Measurements from ENCODE around the gene CAMK2G. TPM values are rescaled to one million over a fixed set of nuclear protein-coding genes. Genes with fewer than 3 reads are reported as not detected.
A peak's percentile ranks its signal among the peaks of the same experiment; 100 is the strongest.
"Not testable (repeated sequence)": the region's sequence is repeated elsewhere in the genome, so short reads cannot be mapped to it uniquely, and the experiment has no call there.

The CAMK2G gene
- total RNA-seq, result 18.9 TPM

DNA sequence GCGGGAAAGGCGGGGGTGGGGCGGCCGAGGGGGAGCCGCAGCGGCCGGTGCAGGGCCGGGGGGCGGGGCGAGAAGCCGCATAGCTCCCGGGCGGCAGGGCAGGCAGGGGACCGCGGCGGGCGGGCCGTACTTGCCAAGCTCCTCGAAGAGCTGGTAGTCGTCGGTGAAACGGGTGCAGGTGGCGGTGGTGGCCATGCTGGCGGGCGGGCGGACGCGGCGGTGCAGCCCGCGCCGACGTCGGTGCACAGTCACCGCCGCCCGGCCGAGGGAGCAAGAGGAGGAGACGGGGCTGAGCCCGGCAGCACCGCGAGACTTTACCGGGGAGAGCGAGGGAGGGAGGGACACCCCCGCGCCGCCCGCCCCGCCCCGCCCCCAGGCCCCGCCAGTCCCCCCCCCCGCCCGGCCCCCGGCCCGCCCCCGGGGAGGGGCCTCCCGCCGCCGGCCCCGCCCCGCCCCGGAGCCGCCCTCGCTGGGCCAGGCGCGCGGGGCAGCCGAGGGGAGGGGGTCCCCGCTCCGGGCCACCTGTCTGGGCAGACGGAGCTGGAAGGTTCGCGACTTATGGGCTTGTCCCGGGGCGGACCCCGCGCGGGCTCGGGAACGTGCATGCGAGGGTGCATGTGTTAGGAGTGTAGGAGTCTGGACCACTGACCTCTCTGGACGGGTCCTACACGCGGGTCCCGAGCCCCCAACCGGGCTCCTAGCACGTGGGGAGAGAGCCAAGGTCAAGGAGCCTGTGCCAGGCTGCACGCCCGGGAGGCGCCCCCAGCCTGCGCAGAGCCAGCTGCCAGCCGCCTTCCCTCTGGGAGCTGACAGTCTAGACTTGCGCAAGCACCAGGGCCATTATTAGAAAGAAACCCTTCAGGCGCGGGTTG, at the start of gene CAMK2G:
Gene CAMK2G (minus strand): TSS at position 289 of the 872 bp plus-strand sequence. CDS start 94 bp downstream, at position 195.
- ATAC-seq, result peak; percentile 80

DNA sequence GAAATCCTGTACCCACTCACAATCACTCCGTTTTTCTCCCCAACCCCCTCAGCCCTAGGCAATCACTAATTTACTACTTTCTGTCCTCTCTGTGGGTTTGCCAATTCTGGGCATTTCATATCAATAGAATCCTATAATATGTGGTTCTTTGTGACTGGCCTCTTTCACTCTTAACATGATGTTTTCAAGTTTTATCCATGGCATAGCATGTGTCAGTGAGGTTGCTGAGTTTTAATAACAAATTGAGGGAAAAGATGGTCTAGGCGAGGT, 48.4 kb upstream of the CAMK2G start:
- no peak for ATAC-seq

DNA sequence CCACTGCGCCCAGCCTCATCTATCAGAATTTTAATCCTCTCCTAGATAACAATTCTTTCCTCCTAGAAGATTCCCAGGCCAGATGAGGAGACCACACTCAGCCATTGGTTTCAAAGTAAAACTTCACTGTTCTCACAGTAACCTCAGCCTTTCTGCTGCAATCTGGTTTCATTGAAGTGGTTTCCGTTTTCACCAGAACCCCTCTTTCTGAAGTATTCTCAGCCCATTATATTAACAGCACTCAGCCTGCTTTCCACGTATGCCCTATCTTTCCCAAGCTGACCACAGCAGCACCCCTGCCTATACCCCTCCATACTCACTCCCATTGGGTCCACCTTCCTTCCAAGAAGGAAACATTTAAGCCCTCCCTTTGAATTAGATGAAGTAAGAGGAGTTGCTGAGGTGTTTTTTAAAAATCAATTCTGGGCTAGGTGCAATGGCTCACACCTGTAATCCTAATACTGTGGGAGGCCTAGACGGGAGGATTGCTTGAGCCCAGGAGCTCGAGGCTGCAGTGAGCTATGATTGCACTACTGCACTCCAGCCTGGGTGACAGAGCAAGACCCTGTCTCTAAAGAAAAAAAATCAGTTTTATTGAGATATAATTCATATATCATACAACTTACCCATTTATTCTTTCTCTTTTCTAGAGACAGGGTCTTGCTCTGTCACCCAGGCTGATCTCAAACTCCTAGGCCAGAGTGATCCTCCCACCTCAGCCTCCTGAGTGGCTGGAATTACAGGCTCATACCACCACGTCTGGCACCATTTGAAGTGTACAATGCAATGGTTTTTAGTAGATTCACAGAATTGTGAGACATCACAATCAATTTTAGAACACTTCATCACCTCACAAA, 47.9 kb upstream of the CAMK2G start:
- ATAC-seq, result no peak

DNA sequence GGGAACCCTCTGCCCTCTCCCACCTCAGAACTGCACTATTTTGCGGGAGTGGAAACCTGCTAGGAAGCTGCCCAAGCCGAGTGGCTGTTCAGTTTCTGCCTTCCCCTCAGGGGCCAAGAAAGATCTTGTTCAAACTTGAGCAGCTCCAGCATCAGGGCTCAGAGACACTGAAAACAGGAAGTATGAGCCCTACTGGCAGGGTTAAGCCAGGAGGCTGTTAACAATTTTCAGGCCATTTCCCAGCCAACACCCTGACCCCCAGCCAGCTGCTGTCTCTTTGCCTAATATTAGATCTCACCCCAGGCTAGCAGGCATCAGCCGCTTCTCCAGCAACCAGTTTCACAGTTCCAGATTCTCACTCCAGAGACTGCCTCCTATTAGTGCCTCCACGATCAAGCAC, 45.7 kb upstream of the CAMK2G start:
- peak; percentile 91 for ATAC-seq

DNA sequence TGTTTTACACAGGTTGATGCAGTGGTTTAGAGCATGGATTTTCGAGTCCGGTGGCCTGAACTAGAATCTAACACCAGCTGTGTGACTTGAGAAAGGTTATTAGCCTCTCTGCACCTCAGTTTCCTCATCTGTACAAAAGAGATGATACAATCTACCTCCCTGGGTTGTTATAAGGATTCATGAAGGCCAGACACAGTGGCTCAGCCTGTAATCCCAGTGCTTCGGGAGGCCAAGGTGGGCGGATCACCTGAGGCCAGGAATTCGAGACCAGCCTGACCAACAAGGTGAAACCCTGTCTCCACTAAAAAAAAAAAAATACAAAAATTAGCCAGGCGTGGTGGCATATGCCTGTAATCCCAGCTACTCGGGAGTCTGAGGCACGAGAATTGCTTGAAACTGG, 45.1 kb upstream of the CAMK2G start:
- not testable (repeated sequence) for ATAC-seq

DNA sequence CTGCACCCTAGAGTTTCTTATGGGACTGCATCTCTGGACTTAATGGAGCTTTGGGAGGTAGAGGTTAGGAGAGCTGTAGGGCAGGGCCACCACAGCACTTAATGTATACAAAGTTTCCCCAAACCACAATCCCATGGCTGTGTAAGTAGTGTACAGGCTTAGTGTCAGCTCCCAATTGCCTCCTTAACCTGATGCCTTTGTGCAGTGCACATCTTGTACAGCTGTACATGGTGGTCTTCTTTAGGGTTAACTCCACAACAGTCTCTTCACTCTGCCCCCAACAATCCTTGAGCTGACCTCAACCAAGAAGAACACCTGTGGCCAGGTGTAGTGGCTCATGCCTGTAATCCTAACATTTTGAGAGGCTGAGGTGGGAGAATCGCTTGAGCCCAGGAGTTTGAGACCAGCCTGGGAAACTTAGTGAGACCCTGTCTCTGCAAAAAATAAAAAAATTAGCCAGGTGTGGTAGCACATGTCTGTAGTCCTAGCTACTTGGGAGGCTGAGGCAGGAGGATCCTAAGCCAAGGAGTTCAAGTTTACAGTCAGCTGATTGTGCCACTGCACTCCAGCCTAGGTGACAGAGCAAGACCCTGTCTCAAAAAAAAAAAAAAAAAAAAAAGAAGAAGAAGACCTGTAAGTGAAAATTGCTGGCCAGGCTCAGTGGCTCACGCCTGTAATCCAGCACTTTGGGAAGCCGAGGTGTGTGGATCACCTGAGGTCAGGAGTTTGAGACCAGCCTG, 43.4 kb upstream of the CAMK2G start:
- ATAC-seq, result no peak

DNA sequence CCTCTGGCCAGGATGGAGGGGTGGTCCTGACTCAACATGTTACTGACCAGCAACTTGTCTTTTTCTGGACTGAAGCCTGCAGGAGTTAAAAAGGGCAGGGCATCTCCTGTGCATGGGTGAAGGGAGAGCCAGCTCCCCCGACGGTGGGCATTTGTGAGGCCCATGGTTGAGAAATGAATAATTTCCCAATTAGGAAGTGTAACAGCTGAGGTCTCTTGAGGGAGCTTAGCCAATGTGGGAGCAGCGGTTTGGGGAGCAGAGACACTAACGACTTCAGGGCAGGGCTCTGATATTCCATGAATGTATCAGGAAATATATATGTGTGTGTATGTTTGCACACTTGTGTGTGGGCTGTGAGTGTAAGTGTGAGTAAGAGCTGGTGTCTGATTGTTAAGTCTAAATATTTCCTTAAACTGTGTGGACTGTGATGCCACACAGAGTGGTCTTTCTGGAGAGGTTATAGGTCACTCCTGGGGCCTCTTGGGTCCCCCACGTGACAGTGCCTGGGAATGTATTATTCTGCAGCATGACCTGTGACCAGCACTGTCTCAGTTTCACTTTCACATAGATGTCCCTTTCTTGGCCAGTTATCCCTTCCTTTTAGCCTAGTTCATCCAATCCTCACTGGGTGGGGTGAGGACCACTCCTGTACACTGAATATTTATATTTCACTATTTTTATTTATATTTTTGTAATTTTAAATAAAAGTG, 42.6 kb upstream of the CAMK2G start:
- ATAC-seq, result no peak

DNA sequence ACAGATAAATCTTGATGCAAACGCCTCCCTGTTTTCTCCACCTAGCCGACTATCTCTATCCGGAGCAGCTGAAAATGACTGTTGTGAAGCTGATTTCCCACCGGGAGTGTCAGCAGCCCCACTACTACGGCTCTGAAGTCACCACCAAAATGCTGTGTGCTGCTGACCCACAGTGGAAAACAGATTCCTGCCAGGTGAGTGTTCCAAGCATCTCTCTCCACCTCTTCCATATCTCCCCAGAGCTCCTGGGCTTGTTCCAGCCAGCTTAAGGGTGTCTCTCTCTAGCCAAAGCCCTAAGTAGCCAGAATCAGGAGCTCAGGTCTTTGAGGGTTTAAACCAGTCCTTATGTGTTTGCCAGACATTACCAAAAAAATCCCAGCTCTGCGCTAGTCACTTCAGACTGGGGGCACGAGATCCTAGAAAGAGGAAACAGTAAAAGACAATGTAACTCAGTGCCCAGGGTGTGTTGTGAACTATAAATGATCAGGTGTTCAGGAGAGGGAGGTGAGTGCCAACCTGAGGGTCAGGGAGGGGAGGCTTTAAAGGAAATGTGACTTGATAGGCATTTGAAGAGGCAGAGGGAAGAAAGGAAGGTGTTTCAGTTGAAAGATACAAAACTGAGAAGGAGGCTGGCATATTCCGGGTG, 41.0 kb upstream of the CAMK2G start:
- ATAC-seq, result no peak

DNA sequence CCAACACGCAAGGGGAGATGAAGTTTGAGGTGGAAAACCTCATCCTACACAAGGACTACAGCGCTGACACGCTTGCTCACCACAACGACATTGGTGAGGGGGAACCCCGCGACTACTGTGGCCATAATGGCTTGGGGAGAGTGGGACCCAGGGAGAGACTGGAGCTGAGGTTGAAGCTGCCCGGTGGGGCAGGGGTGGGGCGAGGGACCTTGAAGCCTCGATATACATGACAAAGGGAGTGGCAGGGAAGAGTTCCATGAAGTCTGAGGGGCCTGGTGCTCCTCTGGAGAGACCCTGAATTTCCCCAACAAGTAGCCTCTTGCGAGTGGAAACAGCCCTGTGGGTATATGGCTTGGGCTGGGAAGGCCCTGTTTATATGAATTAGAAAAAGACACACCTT, 39.7 kb upstream of the CAMK2G start:
- ATAC-seq, result no peak

DNA sequence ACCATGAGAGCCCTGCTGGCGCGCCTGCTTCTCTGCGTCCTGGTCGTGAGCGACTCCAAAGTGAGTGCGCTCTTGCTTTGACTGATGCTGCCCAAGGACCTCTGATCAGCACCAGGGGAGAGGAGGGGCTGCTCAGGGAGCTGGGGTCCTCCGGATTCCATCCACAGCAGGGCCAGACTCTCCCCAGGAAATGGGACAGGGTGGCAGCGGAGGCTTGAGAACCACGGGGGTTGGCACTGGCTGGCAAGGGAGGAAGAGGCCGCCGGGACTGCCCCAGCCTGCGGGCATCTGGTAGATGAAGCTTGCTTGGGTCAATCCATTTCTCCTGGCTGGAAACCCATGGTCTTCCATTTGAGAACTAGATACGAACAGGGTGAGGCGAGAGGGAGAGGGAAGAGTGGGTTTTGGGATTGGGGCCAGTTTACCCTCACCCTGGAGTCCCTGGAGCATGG, 37.2 kb upstream of the CAMK2G start:
- ATAC-seq, result peak; percentile 9

DNA sequence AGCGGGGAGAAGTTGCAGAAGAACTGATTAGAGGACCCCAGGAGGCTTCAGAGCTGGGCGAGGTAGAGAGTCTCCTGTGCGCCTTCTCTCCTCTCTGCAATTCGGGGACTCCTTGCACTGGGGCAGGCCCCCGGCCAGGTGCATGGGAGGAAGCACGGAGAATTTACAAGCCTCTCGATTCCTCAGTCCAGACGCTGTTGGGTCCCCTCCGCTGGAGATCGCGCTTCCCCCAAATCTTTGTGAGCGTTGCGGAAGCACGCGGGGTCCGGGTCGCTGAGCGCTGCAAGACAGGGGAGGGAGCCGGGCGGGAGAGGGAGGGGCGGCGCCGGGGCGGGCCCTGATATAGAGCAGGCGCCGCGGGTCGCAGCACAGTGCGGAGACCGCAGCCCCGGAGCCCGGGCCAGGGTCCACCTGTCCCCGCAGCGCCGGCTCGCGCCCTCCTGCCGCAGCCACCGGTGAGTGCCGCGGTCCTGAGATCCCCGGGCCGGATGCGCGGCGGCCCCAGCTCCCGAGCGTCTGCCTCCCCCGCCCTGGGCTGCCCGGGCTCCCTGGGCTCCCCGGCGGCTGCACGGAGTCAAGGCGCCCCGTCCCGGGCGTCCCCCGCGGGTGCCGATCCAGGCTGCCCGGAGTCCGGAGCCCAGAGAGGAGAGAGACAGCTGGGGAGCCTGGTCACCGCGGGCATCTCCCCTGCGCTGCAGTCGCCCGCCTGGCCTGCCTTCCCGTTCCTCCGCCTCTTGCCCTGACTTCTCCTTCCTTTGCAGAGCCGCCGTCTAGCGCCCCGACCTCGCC, 36.6 kb upstream of the CAMK2G start, which contains the start of gene PLAU:
Gene PLAU (plus strand): TSS at position 369 of the 789 bp plus-strand sequence. CDS start 424 bp downstream, outside the sequence.
- ATAC-seq, result peak; percentile 62

DNA sequence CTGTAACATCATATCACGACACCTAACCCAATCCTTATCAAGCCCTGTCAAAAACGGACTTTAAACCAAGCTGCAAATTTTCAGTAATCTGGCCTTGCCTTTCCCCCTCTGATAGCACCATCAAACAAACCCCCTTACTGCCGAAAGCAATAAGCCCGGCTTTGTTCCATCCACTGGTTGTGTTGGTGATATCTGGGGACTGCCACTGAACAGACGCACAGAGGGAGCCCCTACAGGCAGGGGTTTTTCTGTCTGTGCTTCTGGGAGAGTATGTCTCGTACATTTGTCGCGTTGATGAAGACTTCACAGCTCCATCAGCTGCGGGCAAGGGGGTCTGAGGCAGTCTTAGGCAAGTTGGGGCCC, 36.0 kb upstream of the CAMK2G start:
- ATAC-seq, result no peak

DNA sequence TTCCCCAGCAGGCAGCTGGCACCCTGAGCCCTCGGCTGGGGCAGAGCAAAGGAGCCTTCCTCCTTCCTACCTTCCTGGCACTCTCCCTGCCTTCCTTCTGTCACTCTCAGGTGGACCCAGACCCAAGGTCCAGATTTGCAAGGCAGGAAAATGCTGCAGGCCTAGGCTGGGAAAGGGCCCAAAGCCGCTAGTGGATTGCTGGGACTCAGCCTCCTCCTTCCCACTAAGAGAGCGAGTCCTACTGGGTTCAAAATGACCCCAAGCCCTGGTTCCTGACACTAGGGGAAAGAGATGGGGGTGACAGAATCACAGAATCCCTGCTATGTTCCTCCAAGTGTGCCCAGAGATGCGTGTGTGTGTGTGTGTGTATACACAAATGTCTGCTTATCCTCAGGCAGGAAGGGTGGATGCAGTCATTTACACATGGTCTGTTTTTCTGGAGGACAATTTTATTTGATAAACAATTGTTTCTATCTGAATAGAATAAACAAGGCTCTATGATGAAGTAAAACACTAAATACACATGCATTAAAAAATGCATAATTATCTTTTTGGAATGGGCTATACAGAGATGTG, 35.3 kb upstream of the CAMK2G start:
- ATAC-seq, result no peak

DNA sequence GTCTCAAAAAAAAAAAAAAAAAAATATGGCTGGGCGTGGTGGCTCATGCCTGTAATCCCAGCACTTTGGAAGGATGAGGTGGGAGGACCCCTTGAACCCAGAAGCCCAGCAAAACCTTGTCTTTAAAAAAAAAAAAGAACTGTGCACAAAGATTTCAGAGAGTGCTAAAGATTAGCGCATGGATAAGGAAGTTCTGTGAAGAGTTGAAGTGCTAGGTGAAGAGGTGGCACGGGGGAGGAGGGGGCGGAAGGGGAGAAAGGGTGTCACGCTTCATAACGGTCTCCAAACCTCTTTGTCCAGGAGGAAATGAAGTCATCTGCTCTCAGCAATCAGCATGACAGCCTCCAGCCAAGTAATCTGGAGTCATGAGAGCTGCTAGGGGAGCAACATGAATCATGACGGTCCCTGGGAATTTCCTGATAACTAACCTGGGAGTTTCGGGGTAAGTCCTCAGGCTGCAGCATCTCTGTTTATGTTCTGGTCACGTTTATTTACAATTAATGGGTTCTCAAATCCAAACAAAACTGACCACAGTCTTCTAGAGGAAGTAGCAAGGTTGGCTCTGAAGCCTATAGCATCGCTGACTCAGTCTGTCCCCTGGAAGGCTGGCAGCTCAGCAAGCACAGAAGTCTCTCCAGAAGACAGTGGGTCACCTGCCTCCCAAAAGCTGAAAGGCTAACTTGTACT, 34.6 kb upstream of the CAMK2G start:
- peak; percentile 42 for ATAC-seq

DNA sequence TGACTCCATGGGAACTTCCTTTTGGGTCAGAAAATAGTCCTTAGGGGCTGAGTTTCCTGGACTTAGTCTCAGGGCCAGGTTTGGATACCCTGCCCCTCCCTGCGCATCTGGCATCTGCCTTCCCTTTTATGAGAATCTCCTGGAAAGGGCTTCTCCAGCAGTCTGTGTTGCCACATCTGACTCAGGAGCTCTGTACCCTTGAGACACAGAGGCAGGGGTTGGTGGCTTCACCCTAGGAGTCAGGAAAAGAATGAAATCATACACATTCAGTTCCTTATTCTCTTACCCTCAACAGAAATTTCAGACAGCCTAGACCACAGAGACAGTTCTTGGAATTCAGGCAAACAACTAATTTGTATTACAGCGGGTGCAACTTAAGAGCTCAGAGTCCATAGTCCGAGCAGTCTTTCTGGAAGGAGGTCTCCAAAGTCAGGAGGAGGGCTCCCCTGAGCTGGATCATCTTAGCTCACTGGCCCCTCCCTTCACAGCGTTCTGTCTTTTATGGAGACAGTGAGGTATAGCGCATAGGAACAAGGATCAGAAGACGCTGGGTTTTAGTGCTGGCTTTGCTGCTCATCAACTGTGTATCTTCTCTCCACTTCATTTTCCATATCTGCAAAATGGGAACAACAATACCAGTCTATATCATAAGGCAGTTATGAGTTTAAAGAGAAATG, 33.6 kb upstream of the CAMK2G start:
- no peak for ATAC-seq

DNA sequence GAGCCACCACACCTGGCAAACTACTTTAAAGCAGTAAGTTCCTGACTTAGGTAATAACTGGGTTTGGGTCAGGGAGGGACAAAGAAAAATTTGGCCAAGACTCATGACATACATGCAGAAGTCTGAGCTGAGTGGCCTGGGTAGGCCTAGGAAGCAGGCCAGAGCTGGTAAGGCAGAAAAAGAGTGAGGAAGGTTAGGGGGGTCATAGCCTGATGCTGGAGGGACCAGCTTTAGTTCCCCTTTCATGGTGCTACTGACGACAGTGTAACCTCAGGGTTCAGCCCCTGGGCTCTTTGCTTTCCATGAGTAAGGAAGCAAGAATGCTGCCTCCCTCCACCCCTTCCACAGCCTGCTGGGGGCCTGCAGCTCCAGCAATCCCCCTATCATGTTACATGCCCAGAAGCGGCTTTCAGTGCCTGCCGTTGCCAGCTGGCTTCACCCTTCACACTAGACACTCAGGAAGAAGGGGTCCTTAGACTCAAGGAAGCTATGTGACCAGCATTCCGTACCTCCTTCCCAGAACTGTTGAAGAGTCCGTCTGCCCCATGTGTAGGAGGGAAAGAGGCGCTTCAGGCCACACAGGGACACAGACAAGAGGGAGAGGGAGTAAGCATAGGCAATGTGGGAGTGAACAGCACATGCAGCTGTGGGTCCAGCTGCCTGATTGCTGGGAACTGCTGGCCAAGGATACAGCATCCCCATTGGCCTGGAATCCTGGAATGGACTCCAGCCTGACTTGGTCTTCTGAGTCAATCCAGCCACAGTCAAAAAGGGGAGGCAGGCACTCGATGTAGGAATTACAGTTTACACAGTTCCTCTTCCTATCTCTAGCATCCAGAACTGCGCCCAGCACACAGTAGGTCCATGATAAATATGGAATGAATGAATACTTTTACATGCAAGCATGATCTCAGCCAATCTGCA, 32.4 kb upstream of the CAMK2G start:
- ATAC-seq, result peak; percentile 24

DNA sequence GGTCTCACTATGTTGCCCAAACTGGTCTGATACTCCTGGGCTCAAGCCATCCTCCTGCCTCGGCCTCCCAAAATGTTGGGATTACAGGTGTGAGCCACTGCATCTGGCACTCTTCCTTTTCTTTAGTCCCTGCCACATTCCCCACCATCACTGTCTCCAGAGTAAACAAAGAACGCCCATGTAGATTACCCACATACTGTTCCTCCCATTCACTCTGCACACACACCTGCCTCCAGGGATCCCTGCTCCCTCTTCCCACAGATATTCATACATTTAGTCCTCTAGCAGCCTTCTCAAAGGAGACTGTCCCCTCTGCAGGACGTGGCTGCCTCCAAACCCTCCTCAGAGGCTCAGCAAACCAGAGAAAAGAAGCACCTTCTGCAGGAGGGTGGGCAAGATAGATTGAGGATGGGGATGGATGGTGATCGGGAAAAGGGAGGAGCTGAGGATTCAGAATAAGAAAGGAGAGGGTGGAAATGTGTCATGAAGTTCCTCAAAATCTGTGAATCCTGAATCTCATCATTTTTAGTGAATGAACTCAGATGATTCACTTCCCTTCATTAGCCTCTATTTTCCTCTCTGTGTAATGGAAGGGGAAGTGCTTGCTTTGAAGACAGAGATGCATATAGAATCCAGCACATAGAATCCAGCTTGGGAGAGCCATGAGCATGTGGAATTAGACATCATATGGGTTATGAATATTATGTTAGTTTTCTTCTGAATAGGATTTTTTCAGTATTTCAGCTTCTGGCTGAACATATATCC, 31.1 kb upstream of the CAMK2G start:
- no peak for ATAC-seq
